Measurements from ENCODE around the gene SLC25A6. TPM values are rescaled to one million over a fixed set of nuclear protein-coding genes. Genes with fewer than 3 reads are reported as not detected.
"Not testable (repeated sequence)": the region's sequence is repeated elsewhere in the genome, so short reads cannot be mapped to it uniquely, and the experiment has no call there.

The SLC25A6 gene
- polyA plus RNA-seq, 10 donors, result 334 to 644 (median 473) TPM

- peak in 2 of 3 donors; percentile 74 to 84 for DNase-seq
Observed at GRCh38 chrX:1392376-1393068, 609 bp upstream of the SLC25A6 start.

- peak in 1 of 3 donors; percentile 96 for DNase-seq
Observed at GRCh38 chrX:1391370-1391706, 575 bp downstream of the SLC25A6 start.

DNA sequence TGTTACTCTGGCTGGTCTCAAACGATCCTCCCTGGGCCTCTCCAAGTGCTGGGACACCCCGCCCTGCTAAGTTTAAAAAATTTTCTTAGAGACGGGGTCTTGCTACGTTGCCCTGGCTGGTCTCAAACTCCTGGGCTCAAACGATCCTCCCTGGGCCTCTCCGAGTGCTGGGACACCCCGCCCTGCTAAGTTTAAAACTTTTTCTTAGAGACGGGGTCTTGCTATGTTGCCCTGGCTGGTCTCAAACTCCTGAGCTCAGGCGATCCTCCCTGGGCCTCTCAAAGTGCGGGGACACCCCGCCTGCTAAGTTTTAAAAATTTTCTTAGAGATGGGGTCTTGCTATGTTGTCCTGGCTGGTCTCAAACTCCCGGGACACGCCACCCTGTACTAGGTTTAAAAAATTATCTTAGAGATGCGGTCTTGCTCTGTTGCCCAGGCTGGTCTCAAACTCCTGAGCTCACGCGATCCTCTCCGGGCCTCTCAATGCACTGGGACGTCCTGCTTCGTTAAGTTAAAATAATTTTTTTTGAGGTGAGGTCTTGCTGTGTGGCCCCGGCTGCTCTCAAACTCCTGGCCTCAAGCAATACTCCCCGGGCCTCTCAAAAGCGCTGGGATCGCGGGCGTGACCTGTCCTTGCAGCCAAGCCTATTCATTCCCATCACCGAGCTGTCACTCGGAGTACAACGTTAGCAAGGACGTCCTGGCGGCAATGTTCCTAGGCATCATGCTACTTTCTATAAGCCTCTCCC, 1.1 kb downstream of the SLC25A6 start:
- no peak for DNase-seq

GRCh38 chrX:1389993-1390285, 2.0 kb downstream of the SLC25A6 start:
- DNase-seq, result no peak

GRCh38 chrX:1389181-1389992, 2.5 kb downstream of the SLC25A6 start:
- no peak for DNase-seq

DNA sequence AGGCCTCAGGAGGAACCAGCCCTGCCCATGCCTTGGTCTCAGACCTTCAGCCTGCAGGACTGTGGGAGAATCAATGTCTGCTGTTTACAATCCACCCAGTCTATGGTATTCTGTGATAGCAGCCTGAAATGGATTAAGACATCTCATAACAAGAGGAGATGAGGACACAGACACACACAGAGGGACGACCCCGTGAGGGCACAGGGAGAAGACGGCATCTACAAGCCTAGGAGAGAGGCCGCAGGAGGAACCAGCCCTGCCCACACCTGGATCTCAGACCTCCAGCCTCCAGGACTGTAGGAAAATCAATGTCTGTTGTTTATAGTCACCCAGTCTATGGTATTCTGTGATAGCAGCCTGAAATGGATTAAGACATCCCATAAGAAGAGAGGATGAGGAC, 3.3 kb downstream of the SLC25A6 start:
- DNase-seq, result no peak

- no peak for DNase-seq
Observed at GRCh38 chrX:1387141-1387776, 4.7 kb downstream of the SLC25A6 start.

- no peak for DNase-seq
Observed at GRCh38 chrX:1386338-1387127, 5.4 kb downstream of the SLC25A6 start.

GRCh38 chrX:1385253-1386223, 6.4 kb downstream of the SLC25A6 start:
- no peak for DNase-seq

DNA sequence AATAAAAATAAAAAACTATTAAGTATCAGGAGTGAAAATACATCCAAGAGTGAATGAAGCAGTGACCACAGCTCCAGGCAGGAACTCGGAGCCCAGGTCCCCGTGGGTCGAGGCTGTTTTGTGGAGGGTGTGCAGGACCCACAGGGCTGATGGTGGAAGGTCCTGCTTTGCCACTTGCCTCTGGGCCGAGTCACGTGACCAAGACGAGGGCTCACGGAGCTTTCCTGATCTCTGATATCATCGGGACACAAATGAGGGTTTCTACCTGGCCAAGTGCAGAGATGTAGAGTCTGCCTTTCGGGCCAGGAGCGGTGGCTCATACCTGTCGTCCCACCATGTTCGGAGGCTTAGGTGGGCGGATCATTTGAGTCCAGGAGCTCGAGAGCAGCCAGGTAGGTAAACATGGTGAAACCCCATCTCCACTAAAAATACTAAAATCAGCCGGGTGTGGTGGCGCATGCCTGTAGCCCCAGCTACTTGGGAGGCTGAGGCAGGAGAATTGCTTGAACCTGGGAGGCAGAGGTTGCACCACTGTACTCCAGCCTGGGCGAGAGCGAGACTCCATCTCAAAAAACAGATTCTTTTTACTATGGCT, 7.2 kb downstream of the SLC25A6 start:
- no peak for DNase-seq

DNA sequence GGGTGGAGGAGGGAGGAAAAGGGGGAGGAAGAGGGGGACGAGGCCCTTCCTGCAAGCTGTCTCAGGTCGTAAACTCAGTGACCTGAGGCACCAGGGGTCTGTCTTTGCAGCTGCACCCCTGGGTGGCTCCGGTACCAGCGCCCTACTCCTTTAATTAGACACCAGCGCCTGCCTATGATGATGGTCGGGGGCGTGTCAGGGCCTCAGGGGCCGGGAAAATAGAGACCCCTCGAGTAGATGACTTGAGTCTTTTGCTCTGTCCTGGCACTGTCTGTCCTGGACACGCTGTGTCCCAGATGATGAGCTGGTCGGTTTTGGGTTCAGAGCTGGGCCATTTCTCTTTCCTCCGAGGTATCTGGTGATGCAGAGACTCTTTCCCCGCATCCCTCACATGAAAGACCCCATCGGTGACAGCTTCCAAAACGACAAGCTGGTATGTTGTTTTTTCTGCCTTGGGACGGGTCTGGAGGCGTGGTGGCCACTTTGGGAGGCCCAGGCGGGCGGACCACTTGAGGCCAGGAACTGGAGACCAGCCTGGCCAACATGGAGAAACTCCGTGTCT, 11.2 kb downstream of the SLC25A6 start:
- no peak for DNase-seq

DNA sequence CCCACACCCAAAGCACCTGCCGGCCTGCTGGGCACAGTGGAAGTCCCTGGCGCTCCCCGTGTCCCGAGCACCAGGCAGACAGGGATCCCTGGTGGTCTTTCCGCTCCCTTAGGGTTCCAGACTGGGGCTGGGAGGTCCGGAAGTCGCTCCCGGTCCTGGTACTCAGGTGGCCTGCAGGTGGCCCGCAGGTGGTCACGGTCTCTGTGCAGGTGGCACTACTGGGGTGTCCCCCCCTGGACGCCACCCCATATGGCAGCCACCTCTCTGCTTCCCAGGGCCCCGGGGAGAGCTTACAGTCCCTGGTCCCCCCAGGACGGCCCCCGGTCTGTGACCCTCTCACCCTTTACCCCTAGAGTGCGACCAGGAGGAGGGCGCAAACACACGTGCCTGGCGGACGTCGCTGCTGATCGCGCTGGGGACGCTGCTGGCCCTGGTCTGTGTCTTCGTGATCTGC, 13.6 kb downstream of the SLC25A6 start:
- no peak for DNase-seq

DNA sequence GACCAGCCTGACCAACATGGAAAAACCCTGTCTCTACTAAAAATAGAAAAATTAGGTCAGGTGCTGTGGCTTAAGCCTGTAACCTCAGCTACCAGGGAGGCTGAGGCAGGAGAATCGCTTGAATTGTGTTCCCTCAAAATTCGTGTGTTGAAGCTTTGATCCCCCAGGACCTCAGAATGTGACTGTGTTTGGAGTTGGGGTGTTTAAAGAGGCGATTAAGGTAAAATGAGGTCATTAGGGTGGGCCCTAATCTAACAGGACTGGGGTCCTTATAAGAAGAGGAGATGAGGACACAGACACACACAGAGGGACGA, 23.6 kb downstream of the SLC25A6 start:
- DNase-seq, result no peak

GRCh38 chrX:1366363-1366762, 25.6 kb downstream of the SLC25A6 start:
- DNase-seq, result not testable (repeated sequence)

GRCh38 chrX:1361910-1362309, 30.0 kb downstream of the SLC25A6 start:
- no peak for DNase-seq

DNA sequence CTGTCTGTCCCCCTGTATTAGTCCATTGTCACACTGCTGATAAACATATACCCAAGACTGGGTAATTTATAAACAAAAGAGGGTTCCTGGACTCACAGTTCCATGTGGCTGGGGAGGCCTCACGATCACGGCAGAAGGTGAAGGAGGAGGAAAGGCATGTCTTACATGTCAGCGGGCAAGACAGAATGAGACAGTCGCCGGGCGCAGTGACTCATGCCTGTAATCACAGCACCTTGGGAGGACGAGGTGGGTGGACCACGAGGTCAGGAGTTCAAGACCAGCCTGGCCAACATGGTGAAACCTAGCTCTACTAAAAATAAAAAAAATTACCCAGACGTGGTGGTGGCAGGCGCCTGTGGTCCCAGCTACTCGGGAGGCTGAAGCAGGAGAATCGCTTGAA, 30.6 kb downstream of the SLC25A6 start:
- no peak for DNase-seq

- DNase-seq, result no peak
Observed at GRCh38 chrX:1360171-1360570, 31.7 kb downstream of the SLC25A6 start.

DNA sequence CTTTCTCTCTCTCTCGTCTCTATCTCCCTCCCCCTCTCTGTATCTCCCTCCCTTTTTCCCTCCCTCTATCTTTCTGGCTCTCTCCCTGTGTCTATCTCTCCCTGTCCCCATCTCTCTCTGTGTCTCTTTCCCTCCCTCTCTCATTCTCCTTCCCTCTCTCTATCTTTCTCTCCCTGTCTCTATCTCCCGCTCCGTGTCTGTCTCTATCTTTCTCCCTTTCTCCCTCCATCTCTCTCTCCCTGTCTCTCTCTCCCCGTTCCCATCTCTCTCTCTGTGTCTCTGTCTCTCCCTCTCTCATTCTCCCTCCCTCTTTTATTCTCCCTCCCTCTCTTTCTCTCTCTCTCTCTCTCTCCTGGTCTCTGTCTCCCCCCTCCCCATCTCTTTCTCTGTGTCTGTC, 32.4 kb downstream of the SLC25A6 start:
- no peak for DNase-seq

DNA sequence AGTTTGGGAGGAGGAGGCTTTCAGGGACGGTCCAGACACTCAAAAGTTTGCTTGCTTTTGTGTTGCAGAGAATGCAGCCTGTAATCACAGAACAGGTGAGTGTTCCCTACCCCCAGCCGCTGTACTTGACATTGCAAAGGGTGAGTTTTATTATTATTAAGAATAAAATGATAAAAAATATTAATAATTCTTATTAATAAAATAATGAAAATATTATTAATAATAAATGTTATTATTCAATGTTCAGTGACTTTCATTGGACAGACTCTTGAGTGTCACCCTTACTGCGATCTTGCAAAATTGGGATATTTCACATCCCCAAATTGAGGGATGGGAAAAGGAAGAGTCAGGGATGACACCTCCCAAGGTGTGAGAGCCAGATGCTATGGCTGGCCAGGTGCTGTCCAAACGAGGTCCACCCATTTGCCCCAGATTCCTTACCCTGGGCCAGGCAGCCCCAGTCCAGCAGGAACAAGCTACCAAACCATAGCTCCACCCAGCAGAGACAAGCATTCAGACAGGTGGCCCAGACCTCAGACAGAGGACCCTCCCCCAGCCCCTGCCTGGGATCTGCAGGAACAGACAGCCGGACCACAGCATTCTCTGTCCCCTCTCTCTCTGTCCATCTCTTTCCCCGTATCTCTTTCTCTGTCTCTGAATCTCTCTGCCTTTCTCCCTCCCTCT, 33.0 kb downstream of the SLC25A6 start:
- DNase-seq, result no peak
